Measurements from ENCODE around the gene ESAM. TPM values are rescaled to one million over a fixed set of nuclear protein-coding genes. Genes with fewer than 3 reads are reported as not detected.

The ESAM gene
- polyA plus RNA-seq, 1 donor (not counting 4 experiments of a cell fraction or from before 2014, with no cell fraction given) = 0.04 TPM

DNA sequence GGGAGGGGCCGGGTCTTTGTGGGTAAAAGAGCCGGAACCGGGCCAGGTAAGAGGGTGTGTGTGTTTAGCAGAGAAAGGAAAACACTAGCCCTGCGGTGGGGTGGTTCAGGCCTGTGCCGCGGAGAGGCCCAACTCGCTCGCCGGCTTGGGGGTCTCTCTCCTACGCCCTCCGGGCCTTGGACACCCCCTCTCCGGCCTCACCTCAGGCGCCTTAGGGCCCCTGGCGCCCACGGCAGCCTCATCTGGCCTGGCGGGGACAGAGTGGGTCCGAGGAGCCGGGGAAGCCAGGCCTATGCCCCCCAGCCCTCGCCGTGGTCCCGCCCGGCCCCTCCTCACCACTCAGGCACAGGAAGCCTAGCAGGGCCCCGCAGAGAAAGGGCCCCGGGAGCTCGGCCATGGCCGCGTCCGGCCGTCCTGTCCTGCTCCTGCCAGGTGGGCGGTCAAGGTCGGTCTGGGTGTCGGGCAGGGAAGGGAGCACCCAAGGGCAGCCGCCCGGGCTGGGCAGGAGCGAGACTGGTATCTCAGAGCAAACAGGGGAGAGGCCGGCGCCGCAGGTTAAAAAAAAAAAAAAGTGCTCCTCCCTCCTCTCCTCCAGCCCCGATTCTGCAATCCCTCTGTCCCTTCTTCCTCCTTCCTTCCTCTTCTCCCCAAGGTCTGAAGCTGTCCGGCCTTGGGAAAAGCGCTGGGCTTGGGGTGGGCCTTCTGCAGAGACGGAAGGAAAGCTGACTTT is 10.2 kb downstream of the ESAM start, which contains the start of gene VSIG2:
VSIG2 (minus strand) TSS at position 515 of the 730 bp plus-strand sequence; CDS start at position 397, 118 bp downstream.
- dilution Hi-C loops (cut with MboI; ENCODE audit: extremely low pct_ligation_motif_present, low sequenced_read_pairs) = no loop called here

DNA sequence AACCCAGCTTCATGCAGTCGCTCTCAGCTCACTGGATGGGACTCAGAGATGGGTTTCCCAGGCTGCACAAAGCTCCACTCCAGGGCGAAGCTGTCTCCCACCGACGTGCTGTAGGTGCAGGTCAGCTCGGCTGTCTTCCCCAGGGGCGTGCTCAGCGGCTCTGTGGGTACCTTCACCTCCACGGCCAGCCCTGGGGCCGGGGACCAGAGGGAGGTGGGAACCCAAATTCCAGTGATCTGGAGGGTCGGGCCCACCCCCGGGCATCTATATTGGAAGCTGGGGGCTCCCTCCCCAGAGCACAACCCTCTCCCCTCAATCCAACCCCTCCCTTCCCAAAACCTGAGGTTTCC is 10.7 kb downstream of the ESAM start:
- Histone ChIP-seq H4K20me1 (ENCODE audit: control insufficient read depth, extremely low read depth, insufficient read depth, low read length) (no peaks in the 10 kb centered on the region), H3K4me2 (ENCODE audit: control insufficient read depth, extremely low read depth, insufficient read depth, low read depth, low read length) (no peak overlapping the region), H2AFZ (ENCODE audit: control insufficient read depth, low read length) (no peak overlapping the region), H3K4me3 (ENCODE audit: control insufficient read depth in 2 of 3, extremely low read depth in 1 of 3, insufficient read depth in 2 of 3, low read depth in 1 of 3, low read length in 3 of 3) (no peak overlapping the region), H3K9me1 (ENCODE audit: control insufficient read depth, extremely low read depth, insufficient read depth, low read length) (no peaks in the 10 kb centered on the region), H3K79me2 (ENCODE audit: control insufficient read depth, insufficient read depth, low read length) (no peaks in the 10 kb centered on the region), H3K27ac (ENCODE audit: control insufficient read depth, insufficient read depth, low read length) (no peak overlapping the region), H3K4me1 (ENCODE audit: control insufficient read depth, extremely low read depth, insufficient read depth, low read length) (peaks cover 3% of the 10 kb centered on the region), H3K36me3 (ENCODE audit: control insufficient read depth in 2 of 2, extremely low read depth in 1 of 2, insufficient read depth in 2 of 2, low read length in 2 of 2) (no peaks in the 10 kb centered on the region), H3K9me3 (ENCODE audit: control insufficient read depth, low read depth, low read length) (no peaks in the 10 kb centered on the region), H3K9ac (ENCODE audit: control insufficient read depth, extremely low read depth, insufficient read depth, low read length) (no peak overlapping the region), H3K27me3 (ENCODE audit: control insufficient read depth, extremely low read depth, insufficient read depth, low read length) (peaks cover 43% of the 10 kb centered on the region)
- TF ChIP-seq CTCF (optimal IDR thresholded peaks at IDR 0.05 in 1 of 3, IDR thresholded peaks at IDR 0.05 in 1 of 3, conservative IDR thresholded peaks at IDR 0.05 in 1 of 3; ENCODE audit: extremely low read depth in 1 of 3, insufficient read depth in 2 of 3, low read length in 3 of 3) (no peak), EZH2 (IDR thresholded peaks at IDR 0.05; ENCODE audit: low read length) (no peak)
- dilution Hi-C loops (cut with MboI; ENCODE audit: extremely low pct_ligation_motif_present, low sequenced_read_pairs) = no loop called here
- FAIRE-seq (no peak), DNase-seq (ENCODE audit: low read depth, low spot score) (no peak)

More for the DNA sequence above, 10.2 kb downstream of the ESAM start, which contains the start of gene VSIG2:
- no peak for FAIRE-seq
- Histone ChIP-seq H3K79me2 (ENCODE audit: control insufficient read depth, insufficient read depth, low read length) (no peaks in the 10 kb centered on the region), H3K27ac (ENCODE audit: control insufficient read depth, insufficient read depth, low read length) (no peak within 1 kb of the TSS), H3K4me1 (ENCODE audit: control insufficient read depth, extremely low read depth, insufficient read depth, low read length) (no peaks in the 10 kb centered on the region), H3K4me3 (ENCODE audit: control insufficient read depth in 2 of 3, extremely low read depth in 1 of 3, insufficient read depth in 2 of 3, low read depth in 1 of 3, low read length in 3 of 3) (no peak within 1 kb of the TSS), H4K20me1 (ENCODE audit: control insufficient read depth, extremely low read depth, insufficient read depth, low read length) (no peaks in the 10 kb centered on the region), H3K27me3 (ENCODE audit: control insufficient read depth, extremely low read depth, insufficient read depth, low read length) (peaks cover 49% of the 10 kb centered on the region), H2AFZ (ENCODE audit: control insufficient read depth, low read length) (no peak within 1 kb of the TSS), H3K9ac (ENCODE audit: control insufficient read depth, extremely low read depth, insufficient read depth, low read length) (no peak within 1 kb of the TSS), H3K4me2 (ENCODE audit: control insufficient read depth, extremely low read depth, insufficient read depth, low read depth, low read length) (no peak within 1 kb of the TSS), H3K36me3 (ENCODE audit: control insufficient read depth in 2 of 2, extremely low read depth in 1 of 2, insufficient read depth in 2 of 2, low read length in 2 of 2) (no peaks in the 10 kb centered on the region), H3K9me1 (ENCODE audit: control insufficient read depth, extremely low read depth, insufficient read depth, low read length) (no peaks in the 10 kb centered on the region), H3K9me3 (ENCODE audit: control insufficient read depth, low read depth, low read length) (no peaks in the 10 kb centered on the region)
- DNase-seq (ENCODE audit: low read depth, low spot score) = no peak
- TF ChIP-seq CTCF (optimal IDR thresholded peaks at IDR 0.05 in 1 of 3, IDR thresholded peaks at IDR 0.05 in 1 of 3, conservative IDR thresholded peaks at IDR 0.05 in 1 of 3; ENCODE audit: extremely low read depth in 1 of 3, insufficient read depth in 2 of 3, low read length in 3 of 3) (no peak), EZH2 (IDR thresholded peaks at IDR 0.05; ENCODE audit: low read length) (peak; percentile 40)
